Measurements from ENCODE around the gene LAMB4.

Gene LAMB4

GRCh38 chr7:108010377-108010776 is 119.8 kb downstream of the LAMB4 start:
- DNase-seq: no peak

DNA sequence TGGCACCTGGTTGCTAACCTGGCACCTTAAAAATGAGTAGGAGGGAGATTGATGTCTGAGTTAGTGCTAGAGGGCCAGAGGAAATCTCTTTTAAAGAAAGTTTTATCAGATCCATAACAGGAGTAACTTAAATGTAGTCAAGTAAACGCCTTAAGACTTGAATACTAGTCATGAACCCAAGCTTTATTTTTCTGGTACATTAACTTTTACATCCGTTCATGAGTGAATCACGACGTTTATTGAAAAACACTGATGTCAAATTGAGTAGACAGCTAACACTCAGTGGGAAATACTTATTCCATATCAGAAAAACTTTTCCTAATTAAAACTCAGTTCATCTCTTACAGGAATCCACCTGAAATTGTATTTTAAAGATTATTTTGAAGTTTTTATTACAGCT is 120.3 kb downstream of the LAMB4 start:
- DNase-seq: no peak

DNA sequence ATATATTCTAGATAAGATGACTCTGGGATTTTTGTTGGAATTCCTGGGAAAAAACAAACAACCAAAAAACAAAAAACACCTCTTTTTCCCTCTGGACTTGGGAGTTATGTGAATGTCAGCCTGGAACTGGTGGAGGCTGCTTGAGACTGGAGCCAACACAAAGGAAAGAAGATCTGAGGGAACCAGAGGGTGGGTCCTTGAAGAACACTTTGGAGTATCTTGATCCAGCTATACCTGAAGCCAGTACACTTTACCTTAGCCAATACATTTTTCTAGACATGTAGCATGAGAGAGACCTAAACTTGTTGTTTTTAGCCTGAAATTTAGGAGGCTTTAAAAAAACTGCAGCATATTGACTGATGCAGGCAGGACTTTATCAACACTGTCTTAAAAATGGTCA is 121.3 kb downstream of the LAMB4 start:
- no peak for DNase-seq

DNA sequence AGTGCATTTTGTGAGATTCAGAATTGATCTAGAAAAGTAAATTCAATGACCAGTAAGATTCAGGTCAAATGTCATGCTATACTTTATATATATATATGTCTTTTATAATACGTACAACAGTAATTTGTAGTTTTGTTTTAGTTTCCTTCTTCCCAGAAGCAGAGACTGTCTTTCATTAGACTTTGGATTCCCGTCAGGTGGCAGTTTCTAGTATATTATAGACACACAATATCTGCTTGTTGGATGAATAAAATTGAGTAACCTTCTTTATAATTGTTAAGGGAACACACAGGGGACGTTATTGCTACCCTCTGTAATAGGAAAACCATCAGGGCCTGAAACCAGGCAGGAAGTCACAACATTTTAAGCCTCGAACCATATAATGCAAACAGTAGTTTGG is 121.9 kb downstream of the LAMB4 start:
- DNase-seq: no peak

- no peak for DNase-seq
Measured at GRCh38 chr7:108007762-108008161, 122.4 kb downstream of the LAMB4 start.

GRCh38 chr7:108007261-108007660 is 122.9 kb downstream of the LAMB4 start:
- DNase-seq: no peak

DNA sequence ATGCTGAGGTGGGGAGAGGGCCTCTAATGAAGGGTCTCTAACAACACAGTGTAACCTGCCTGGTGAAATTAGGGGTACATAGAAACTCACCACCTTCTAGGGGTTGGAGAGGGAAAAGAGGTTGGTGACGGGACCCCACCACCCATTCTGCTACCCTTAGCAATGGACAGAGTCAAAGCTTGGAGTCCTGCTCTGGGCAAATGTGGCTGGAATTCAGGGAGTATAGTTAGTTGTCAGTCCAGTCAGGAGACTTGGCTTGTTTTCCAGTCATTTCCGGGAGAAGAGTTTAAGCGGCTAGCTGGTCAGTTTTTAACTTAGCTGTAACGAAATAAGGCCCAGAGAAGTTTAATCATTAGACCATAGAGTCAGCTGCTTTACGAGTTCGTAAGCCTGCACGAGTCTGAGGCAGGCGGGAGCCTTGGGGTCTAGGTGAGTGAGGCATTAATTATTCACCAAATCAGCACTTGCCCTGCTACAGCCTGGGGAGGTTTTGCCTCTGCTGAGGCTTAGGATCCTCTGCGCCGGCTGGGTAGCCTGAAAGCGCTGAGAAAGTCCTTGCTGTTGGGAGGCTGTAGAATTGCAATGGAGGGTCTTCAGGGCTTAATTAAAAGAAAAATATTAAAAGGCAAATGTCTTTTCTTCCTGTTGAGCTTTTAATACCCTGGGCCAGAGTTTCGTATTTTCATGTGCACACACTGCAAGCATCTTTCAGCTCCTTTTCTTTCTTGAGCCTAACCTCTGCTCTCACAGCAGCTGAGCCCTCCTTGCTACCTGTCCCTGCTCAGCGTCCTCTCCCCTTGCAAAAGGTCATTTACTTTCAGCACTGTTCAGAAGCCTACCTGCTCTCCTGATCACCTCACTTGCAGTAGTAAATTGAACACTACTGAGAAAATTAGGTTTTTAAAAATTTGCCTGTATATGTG is 125.7 kb downstream of the LAMB4 start:
- no peak for DNase-seq

- DNase-seq: no peak
Measured at GRCh38 chr7:108003599-108003935, 126.6 kb downstream of the LAMB4 start.

DNA sequence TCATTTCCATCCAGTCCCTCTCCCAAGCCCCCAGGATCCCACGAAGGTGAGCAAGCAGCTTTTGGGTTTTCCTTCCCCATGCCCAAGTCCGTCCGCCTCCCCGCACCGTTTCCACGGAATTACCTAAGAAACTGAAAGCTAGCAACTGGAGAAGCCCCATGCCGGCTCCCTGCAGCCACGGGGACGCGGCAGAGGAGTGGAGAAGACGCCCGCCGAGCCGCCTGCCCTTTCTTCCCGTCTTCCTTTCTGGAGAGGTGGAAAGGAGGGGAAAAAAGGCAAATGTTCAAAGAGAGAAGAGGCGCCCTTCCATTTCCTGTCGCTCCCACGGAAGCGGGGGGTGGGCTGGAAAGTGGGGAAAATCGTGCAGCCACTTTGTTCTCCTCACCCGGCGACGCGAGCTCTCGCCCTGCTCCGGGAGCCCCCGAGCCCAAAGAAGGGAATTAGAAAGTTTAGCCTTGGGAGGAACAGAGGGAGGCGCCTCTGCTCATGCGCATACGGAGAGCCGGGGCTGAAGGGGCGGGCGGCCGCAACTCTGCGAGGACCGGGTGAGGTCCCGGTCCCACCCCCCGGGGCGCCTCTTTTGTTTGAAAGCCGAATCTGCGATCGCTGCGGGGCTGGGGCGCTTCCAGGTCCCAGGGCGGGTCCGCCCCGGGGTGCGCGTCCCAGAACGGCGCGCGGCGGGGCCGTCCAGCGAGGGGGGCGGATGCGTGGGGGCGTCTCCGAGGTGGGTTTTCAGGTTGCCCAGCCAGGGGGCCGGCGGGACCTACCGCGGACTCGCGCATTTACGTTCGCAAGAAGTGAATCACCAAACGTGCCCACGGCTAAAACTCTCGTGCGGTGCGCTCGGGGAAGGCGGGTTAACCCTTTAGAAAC is 127.2 kb downstream of the LAMB4 start, which contains the start of gene LAMB1:
TSS of gene LAMB1 (minus strand) at position 436 of the 873 bp plus-strand sequence. CDS start at position 160, 276 bp downstream.
- DNase-seq: no peak

- no peak for DNase-seq
Measured at GRCh38 chr7:108001764-108002725, 128.1 kb downstream of the LAMB4 start.

DNA sequence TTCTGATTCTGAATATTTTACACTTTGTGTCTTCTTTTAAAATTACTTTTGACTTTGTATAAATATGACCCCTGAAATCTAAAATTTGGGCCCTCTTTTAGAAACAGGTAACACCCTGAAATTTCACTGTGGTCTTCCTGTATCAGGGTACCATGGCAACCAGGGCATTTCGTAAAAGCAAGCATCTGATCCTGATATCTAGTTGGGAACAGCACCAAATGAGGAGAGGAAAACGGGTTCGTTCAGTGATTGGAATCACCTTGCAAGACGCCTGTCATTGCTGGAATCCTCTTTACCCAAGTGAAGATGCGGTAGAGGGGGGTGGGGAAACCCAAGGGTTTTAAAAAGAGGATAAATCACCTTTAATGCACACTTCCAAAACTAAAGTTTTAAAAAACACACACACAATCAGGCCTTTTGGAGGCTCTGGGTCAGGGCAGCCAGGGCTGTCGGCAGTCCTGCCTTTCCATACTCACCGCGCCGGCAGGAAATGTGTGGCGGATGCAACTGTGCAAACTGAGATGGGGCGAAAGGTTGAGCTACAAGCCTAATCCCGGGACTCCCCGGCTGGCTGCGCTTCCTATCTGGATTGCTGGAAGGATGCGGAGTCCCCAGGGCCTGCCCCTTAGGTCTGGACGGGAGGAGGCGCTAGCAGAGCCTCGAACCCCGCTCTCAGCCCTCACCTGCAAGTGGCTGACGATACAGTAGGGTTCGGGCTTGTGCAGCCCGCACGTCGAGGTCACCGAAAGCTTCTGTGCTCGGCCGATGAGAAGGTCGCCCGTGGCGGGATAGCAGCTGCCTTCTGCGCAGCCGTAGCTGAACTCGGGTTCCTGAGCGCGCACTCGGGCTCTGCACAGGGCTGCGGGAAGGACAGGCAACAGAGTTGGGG is 129.0 kb downstream of the LAMB4 start:
- DNase-seq: no peak

DNA sequence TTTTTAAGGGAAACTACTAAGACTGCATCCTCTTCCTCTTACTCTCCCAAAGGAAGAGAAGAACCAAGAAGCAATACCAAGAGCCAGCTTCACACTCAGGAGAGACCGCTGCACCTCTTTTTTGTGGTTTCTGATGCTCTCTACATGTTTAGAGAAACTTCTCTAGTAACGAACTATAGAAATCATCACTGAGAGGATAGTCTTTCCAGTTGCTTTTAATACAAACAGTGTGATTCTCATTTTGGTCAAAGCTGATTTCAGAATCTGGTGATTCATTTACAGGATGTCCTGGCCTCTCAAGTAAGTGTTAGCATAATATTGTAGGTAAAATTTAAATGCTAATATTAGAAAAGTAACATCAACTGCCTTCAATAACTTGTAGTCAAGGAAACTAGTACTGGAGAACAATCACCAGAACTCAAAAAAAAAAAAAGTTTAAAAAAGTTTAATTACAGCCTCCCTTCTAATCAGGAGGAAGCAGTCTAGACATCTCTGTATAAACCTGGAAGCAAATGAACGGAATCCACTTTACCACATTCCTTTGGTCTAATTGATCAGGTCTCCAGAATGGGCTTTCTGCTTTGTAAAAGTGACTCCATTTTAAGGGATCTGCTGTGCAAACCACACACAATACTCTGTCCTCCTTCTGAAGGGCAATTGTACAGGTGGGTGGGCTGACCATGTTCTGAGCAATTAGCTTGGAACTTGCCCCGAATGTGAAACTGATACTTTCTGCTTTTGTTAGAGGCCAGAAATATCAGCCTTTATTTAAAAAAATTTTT is 130.2 kb downstream of the LAMB4 start:
- DNase-seq: no peak

DNA sequence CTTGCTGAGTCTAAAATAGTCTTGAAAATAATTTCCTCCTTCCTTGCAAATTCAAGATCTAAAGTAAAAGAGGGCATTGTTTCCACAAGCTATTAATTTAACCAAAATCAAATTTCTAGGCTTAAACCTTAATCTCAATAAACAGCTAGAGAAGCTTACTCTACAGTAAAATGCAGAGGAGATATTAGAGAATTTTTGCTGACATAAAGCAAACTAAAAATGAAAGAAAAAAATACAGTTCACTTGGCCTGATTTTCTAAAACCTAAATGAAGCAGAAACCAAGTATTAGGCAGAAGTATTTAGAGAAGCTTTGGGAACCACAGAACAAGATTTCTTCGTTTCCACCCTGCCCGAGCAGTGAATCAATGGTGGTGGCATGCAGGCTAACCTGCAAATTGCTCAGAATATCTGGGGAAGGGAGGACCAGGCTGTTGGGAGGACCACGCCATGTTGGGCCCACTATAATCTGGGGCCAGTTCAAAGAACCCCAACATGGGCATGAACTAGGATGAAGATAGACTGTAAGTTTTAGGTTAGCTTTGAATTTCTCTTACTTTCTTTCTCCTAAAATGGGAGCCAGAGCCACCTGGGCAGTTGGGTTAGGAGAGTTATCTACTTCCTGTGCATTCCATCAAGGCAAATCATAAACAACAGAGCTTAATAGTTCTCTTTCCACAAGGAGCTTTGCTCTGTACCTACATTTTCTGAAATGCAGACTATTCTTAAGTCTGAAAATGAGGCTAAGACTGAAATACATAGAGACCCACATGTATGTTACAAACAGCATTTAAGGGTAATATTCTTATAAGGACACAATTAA is 131.3 kb downstream of the LAMB4 start:
- no peak for DNase-seq

- DNase-seq: no peak
Measured at GRCh38 chr7:107998150-107998549, 132.0 kb downstream of the LAMB4 start.

- no peak for DNase-seq
Measured at GRCh38 chr7:107996072-107996882, 133.9 kb downstream of the LAMB4 start.

DNA sequence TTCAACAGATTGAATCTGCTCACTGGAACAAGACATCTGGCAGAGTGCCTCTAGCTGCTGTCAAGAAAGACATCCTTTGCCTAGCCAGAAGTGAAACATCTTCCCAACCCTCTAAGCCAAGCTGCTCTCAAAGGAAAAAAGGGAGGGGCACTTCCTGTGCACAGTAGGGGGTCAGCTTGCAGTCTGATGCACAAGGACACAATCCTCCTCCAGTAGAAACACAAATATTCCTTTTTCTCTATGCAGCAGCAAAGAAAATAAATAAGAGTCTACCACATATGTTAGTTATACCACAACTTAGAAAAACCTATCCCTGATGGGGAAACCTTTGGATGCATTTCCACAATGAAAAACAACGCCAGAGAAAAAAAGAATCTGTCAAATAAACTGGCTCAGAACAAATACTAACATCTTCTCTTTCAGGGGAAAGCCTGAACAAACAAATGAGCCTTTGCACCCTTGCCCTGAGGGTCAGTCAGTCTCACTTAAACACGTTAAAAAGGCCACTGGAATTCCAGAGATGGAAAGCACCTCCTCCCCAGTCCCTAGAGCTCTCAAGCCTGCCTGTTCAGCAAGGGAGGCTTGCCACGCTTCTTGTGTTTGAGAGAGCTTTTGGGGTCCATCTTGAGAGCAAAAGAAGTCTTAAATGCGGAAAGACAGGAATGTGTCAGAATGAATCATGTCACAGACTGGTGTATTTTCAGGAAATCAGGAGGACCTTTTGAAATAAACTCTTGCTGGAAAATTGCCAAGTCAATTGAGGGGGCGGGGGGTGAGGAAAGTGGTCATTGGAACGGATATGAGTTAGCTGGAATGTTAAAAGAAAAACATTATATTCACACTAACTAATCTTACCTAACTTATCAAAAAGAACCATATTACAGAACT is 134.7 kb downstream of the LAMB4 start:
- DNase-seq: no peak

DNA sequence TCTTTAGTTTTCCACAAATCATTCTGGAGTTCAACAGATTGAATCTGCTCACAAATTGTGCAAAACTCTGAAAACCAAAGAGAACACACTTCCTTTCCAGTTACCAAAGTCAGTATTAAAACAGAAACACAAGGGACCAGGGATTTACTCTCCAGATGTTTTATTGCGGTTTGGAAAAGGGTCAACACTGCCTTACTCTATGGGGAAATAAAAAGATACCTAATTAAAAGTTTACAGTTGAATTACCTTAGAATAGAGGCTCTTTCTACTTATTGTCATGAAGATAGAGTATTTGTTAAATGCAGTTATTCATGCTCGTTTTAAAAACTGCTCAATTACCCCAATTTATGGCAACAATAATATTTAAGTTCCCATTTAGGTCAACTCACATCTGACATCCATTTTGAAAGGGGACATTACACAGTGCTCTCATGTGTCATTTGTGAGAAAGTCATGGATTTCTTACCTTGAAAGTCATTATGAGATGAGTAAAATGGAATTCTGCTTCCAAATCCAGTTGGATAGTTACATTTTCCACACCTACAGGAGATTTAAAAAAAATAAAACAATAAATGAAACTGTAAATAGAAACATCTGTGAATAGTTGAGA is 135.6 kb downstream of the LAMB4 start:
- no peak for DNase-seq

All from NCI-H2029 (cell line).